Stimulated activated CD8-positive, alpha-beta memory T cell treated with anti-CD3 and anti-CD28 coated beads, Interleukin-2, amount 100 ng/mL, for 1 hour (primary cell): ENCODE results near the gene HPD.
"Not testable (repeated sequence)": the region's sequence is repeated elsewhere in the genome, so short reads cannot be mapped to it uniquely, and the experiment has no call there.

Source experiments
- DNase-seq, 2 donors: peaks; one replicate each; pipeline ENCODE4 v3.0.0-alpha.2; 2020; ENCODE audit warnings: low read depth in 2 of 2

HPD gene

GRCh38 chr12:121799842-121800693, 58.6 kb downstream of the HPD start:
- peak; percentile 59 to 71 for DNase-seq

GRCh38 chr12:121799156-121799841, 59.4 kb downstream of the HPD start:
- DNase-seq, result no peak

GRCh38 chr12:121798787-121799155, 59.9 kb downstream of the HPD start:
- DNase-seq, result no peak

GRCh38 chr12:121797937-121798786, 60.5 kb downstream of the HPD start:
- DNase-seq, result no peak

GRCh38 chr12:121796855-121797751, 61.6 kb downstream of the HPD start:
- DNase-seq, result no peak

GRCh38 chr12:121795034-121795968, 63.4 kb downstream of the HPD start:
- DNase-seq, result peak; percentile 70 to 75

- no peak for DNase-seq
Measured at GRCh38 chr12:121794534-121795033, 64.1 kb downstream of the HPD start.

- DNase-seq, result peak; percentile 90 to 93
Measured at GRCh38 chr12:121793838-121794533, 64.7 kb downstream of the HPD start.

- DNase-seq, result no peak
Measured at GRCh38 chr12:121793440-121793837, 65.2 kb downstream of the HPD start, which contains the start of gene RHOF. TSS of gene RHOF (minus strand) at chr12:121793688. CDS start at chr12:121793633, 55 bp downstream.

- DNase-seq, result no peak
Measured at GRCh38 chr12:121792607-121793439, 65.8 kb downstream of the HPD start.

GRCh38 chr12:121791671-121792551, 66.7 kb downstream of the HPD start:
- DNase-seq, result no peak

- DNase-seq, result not testable (repeated sequence)
Measured at GRCh38 chr12:121790785-121791184, 67.9 kb downstream of the HPD start.

- DNase-seq, result peak; percentile 90 to 92
Measured at GRCh38 chr12:121789800-121790728, 68.6 kb downstream of the HPD start.
